SK-MEL-5 (cell line): ENCODE measurements around the gene SEC14L5. TPM values are rescaled to one million over a fixed set of nuclear protein-coding genes. Genes with fewer than 3 reads are reported as not detected.

Experiments
- DNase-seq: peaks from one replicate; pipeline ENCODE4 v3.0.0-alpha.2; 2016; ENCODE audit warnings: low read depth, low spot score
- in situ Hi-C: cut with HindIII; loops from 2 replicates; pipeline ENCODE4 v1.10.0; 2016; ENCODE audit warnings: low sequenced_read_pairs, high pct_unique_total_duplicates, low pct_unique_long_range_greater_than_20kb
- total RNA-seq: library from RNA; depleted of rRNA; stranded (reverse); fragments of >200 nt; shearing (Covaris generic); gene quantifications from 2 replicates; pipeline ENCODE4 v1.2.3, GENCODE V29; 2014; rRNA removed

Gene SEC14L5
- total RNA-seq, 1 experiment from 2014 or later, result 0.24 TPM

GRCh38 chr16:5064915-5065314, 106.8 kb downstream of the SEC14L5 start:
- no peak for DNase-seq
- in situ Hi-C loops, result no loop called here

- in situ Hi-C loops, result no loop called here
- DNase-seq, result no peak
These were observed 107.2 kb downstream of the SEC14L5 start for GRCh38 chr16:5065326-5065725.

- no peak for DNase-seq
- in situ Hi-C loops, result no loop called here
These were observed 107.7 kb downstream of the SEC14L5 start, which contains the start of gene C16orf89 for GRCh38 chr16:5065813-5066212. Gene C16orf89 (minus strand): TSS chr16:5065956. CDS start chr16:5065908, 48 bp downstream.

- no peak for DNase-seq
These were observed 108.4 kb downstream of the SEC14L5 start for GRCh38 chr16:5066511-5066910.

More at GRCh38 chr16:5066511-5066910, 108.4 kb downstream of the SEC14L5 start:
- in situ Hi-C loops, result no loop called here

Other genes starting within 250 kb of the SEC14L5 start
- 7.2 and 8.7 TPM in 2 replicates for gene ANKS3, start 224.1 kb upstream of the SEC14L5 start, total RNA-seq
- 0.11 and 0.19 TPM in 2 replicates for gene DNAAF8, start 223.8 kb upstream of the SEC14L5 start, total RNA-seq
- gene ZNF500, start 191.2 kb upstream of the SEC14L5 start, total RNA-seq, result 8.1 and 10.6 TPM in 2 replicates
- gene SEPTIN12, start 170.0 kb upstream of the SEC14L5 start, total RNA-seq, result not detected in 2 replicates
- gene SMIM22, start 163.0 kb upstream of the SEC14L5 start, total RNA-seq, result not detected in 2 replicates
- 2.5 and 2.9 TPM in 2 replicates for gene ROGDI, start 155.7 kb upstream of the SEC14L5 start, total RNA-seq
- 27.9 and 36.3 TPM in 2 replicates for gene GLYR1, start 111.0 kb upstream of the SEC14L5 start, total RNA-seq
- 14.1 and 14.5 TPM in 2 replicates for gene UBN1, start 110.8 kb upstream of the SEC14L5 start, total RNA-seq
- 0.03 and 0.11 TPM in 2 replicates for gene PPL, start 21.2 kb upstream of the SEC14L5 start, total RNA-seq
- 30.6 and 37.9 TPM in 2 replicates for gene NAGPA, start 75.6 kb downstream of the SEC14L5 start, total RNA-seq
- 0.13 and 0.64 TPM in 2 replicates for gene C16orf89, start 107.6 kb downstream of the SEC14L5 start, total RNA-seq
- 33.0 and 37.4 TPM in 2 replicates for gene ALG1, start 113.5 kb downstream of the SEC14L5 start, total RNA-seq
- gene EEF2KMT, start 139.5 kb downstream of the SEC14L5 start, total RNA-seq, result 16.4 and 24.1 TPM in 2 replicates